ENCODE measurements around the gene TRAK1. TPM values are rescaled to one million over a fixed set of nuclear protein-coding genes. Genes with fewer than 3 reads are reported as not detected.

The TRAK1 gene
- total and polyA plus RNA-seq, 2 of the 4 experiments (the other 2 are of a cell fraction) = 25.6 to 28.1 TPM

- H3K4me2 ChIP-seq (ENCODE audit: low read depth, low read length) = no peak overlapping the region
- H4K20me1 ChIP-seq (ENCODE audit: insufficient read depth, low read length) = no peaks in the 10 kb centered on the region
- no peaks in the 10 kb centered on the region for H3K79me1 ChIP-seq (ENCODE audit: low read depth in 1 of 2, low read length in 2 of 2)
- intact Hi-C loops (cut with micrococcal nuclease) (no loop called here), in situ Hi-C loops (cut with MboI; ENCODE audit: low sequenced_read_pairs) (no loop called here), dilution Hi-C loops (cut with HindIII; ENCODE audit: low sequenced_read_pairs, unreplicated experiment) (no loop called here)
- H4K91ac ChIP-seq (ENCODE audit: insufficient read depth, low read depth, low read length) = no peak overlapping the region
- no peak overlapping the region for H2AK9ac ChIP-seq (replicated peaks; ENCODE audit: low read depth, low read length, poor library complexity)
- no TSS peak for BruUV-seq (replicated peaks)
- H4K8ac ChIP-seq (ENCODE audit: low read depth in 2 of 2, low read length in 2 of 2) = no peak overlapping the region
- H2AFZ ChIP-seq (replicated peaks; ENCODE audit: low read length, poor library complexity) = no peak overlapping the region
- peaks cover 15% of the 10 kb centered on the region for H3K27me3 ChIP-seq (ENCODE audit: control insufficient read depth, insufficient read depth, low read length)
- no peak overlapping the region for H3K4ac ChIP-seq (ENCODE audit: low read depth, low read length)
- WGBS, 2 experiments (ENCODE audit: extremely low coverage in 2 of 2, insufficient read length in 1 of 2) = no CpG with 5 or more reads among the region's 2 CpGs
- no peaks in the 10 kb centered on the region for H3K9me3 ChIP-seq (ENCODE audit: control insufficient read depth, insufficient read depth, low read length)
- H3K23ac ChIP-seq (ENCODE audit: low read depth, low read length) = no peak overlapping the region
- H3K4me3 ChIP-seq (ENCODE audit: insufficient read depth, low read depth, low read length) = no peak overlapping the region
- no peak overlapping the region for H4K5ac ChIP-seq (ENCODE audit: low read depth, low read length)
- TF ChIP-seq RCOR1 (IDR thresholded peaks at IDR 0.05; ENCODE audit: insufficient replicate concordance, low read length) = no peak
- TF ChIP-seq BHLHE40 (IDR thresholded peaks at IDR 0.05; ENCODE audit: low read depth, low read length) = no peak
- TF ChIP-seq RAD21 (IDR thresholded peaks at IDR 0.05; ENCODE audit: low read length) = no peak
- TF ChIP-seq NFE2L2 (IDR thresholded peaks at IDR 0.05; ENCODE audit: low read depth, low read length) = no peak
- no peak for TF ChIP-seq CHD1 (IDR thresholded peaks at IDR 0.05; ENCODE audit: low read depth, low read length)
- no peak for TF ChIP-seq SMC3 (IDR thresholded peaks at IDR 0.05; ENCODE audit: low read depth, low read length)
- TF ChIP-seq ELK1 (IDR thresholded peaks at IDR 0.05; ENCODE audit: borderline replicate concordance, low read depth, low read length) = no peak
- no peak for TF ChIP-seq CEBPB (IDR thresholded peaks at IDR 0.05; ENCODE audit: low read depth, low read length)
- TF ChIP-seq FOS (IDR thresholded peaks at IDR 0.05; ENCODE audit: low read depth, low read length) = no peak
- no peak for TF ChIP-seq RFX5 (IDR thresholded peaks at IDR 0.05; ENCODE audit: low read depth, low read length)
- no peak for TF ChIP-seq POLR2A (IDR thresholded peaks at IDR 0.05; ENCODE audit: low read depth, low read length)
- no peak for TF ChIP-seq MXI1 (IDR thresholded peaks at IDR 0.05; ENCODE audit: borderline replicate concordance, low read depth, low read length)
- no peak for TF ChIP-seq CTCF (conservative IDR thresholded peaks at IDR 0.05; ENCODE audit: low read depth, low read length)
- TF ChIP-seq MAFK (IDR thresholded peaks at IDR 0.05; ENCODE audit: low read depth, low read length) = no peak
- TF ChIP-seq MAZ (IDR thresholded peaks at IDR 0.05; ENCODE audit: borderline replicate concordance, low read depth, low read length) = no peak
- POLR2A ChIA-PET (ENCODE audit: unreplicated experiment) = no interaction called here
- no peak overlapping the region for H3K56ac ChIP-seq (ENCODE audit: extremely low read depth, insufficient read depth, low read length)
- H2BK120ac ChIP-seq (ENCODE audit: low read depth, low read length) = no peak overlapping the region
- DNase-seq = no peak
- no peak overlapping the region for H3K18ac ChIP-seq (ENCODE audit: low read depth, low read length)
- H2BK15ac ChIP-seq (ENCODE audit: low read depth, low read length) = no peak overlapping the region
- no peaks in the 10 kb centered on the region for H3K36me3 ChIP-seq (ENCODE audit: control insufficient read depth, insufficient read depth, low read length)
- no peak overlapping the region for H3K14ac ChIP-seq (replicated peaks; ENCODE audit: low read depth, low read length)
- H3K27ac ChIP-seq (ENCODE audit: insufficient read depth, low read length) = no peak overlapping the region
- no peaks in the 10 kb centered on the region for H3K4me1 ChIP-seq (ENCODE audit: control insufficient read depth, insufficient read depth, low read length)
- H3K9ac ChIP-seq (ENCODE audit: low read depth, low read length) = no peak overlapping the region
- no peak overlapping the region for H2BK20ac ChIP-seq (ENCODE audit: low read depth, low read length)
- no peak overlapping the region for H2AK5ac ChIP-seq (ENCODE audit: low read depth, low read length)
- no peaks in the 10 kb centered on the region for H3K9me1 ChIP-seq (ENCODE audit: insufficient read depth, low read length)
- H2BK5ac ChIP-seq (ENCODE audit: low read depth, low read length, poor library complexity, severe bottlenecking) = no peak overlapping the region
- CTCF ChIA-PET = no interaction called here
- no peak for ATAC-seq (ENCODE audit: low read depth)
Observed at GRCh38 chr3:42273361-42273760, 182.2 kb downstream of the TRAK1 start.
